OCI-LY1 (cell line): ENCODE results near the gene ABCA13.

ENCODE experiments used
- H2AFZ ChIP-seq: fragments of 200-600 bp; sonication (generic), shearing (Covaris generic); 2 replicates; pipeline ENCODE4 v1.6.0; 2014; ENCODE audit warnings: antibody characterized with exemption, mild to moderate bottlenecking, low read length
- H3F3A ChIP-seq: fragments of 200-600 bp; sonication (generic), shearing (Covaris generic); 2 replicates; pipeline ENCODE4 v1.6.0; 2014; ENCODE audit warnings: mild to moderate bottlenecking, antibody characterized with exemption, low read length, moderate library complexity; ENCODE audit not compliant: insufficient read depth
- H3K27ac ChIP-seq: fragments of 200-600 bp; sonication (generic); 2 replicates; pipeline ENCODE4 v1.5.1; 2014; ENCODE audit warnings: low read length, mixed run types, mild to moderate bottlenecking, low read depth; ENCODE audit not compliant: poor library complexity, severe bottlenecking
- H3K27me3 ChIP-seq: fragments of 200-600 bp; sonication (generic); 2 replicates; pipeline ENCODE4 v1.6.0; 2014; ENCODE audit warnings: antibody characterized with exemption, mild to moderate bottlenecking, low read length, moderate library complexity; ENCODE audit not compliant: insufficient read depth
- H3K36me3 ChIP-seq: fragments of 200-600 bp; sonication (generic); 2 replicates; pipeline ENCODE4 v1.6.1; 2014; ENCODE audit warnings: mild to moderate bottlenecking, antibody characterized with exemption, low read length, moderate library complexity, mixed read lengths; ENCODE audit not compliant: insufficient read depth
- H3K4me1 ChIP-seq: fragments of 200-600 bp; sonication (generic); 2 replicates; pipeline ENCODE4 v1.5.1; 2014; ENCODE audit warnings: mild to moderate bottlenecking, low read length, moderate library complexity; ENCODE audit not compliant: insufficient read depth, severe bottlenecking
- H3K4me2 ChIP-seq: fragments of 200-600 bp; sonication (generic), shearing (Covaris generic); 2 replicates; pipeline ENCODE4 v1.6.1; 2014; ENCODE audit warnings: low read length
- H3K4me3 ChIP-seq: fragments of 200-600 bp; sonication (generic); 2 replicates; pipeline ENCODE4 v1.5.1; 2014; ENCODE audit warnings: low read length, low read depth, mild to moderate bottlenecking, mixed read lengths; ENCODE audit not compliant: poor library complexity, severe bottlenecking
- H3K79me2 ChIP-seq: fragments of 200-600 bp; shearing (Covaris generic); 2 replicates; pipeline ENCODE4 v1.6.1; 2016; ENCODE audit warnings: mixed run types, low read length, mixed read lengths; ENCODE audit not compliant: insufficient read depth
- H3K9ac ChIP-seq: fragments of 200-600 bp; sonication (generic), shearing (Covaris generic); 2 replicates; pipeline ENCODE4 v1.6.1; 2014; ENCODE audit warnings: mild to moderate bottlenecking, low read length, mixed read lengths
- H3K9me2 ChIP-seq: fragments of 200-600 bp; sonication (generic), shearing (Covaris generic); 2 replicates; pipeline ENCODE4 v1.6.1; 2014; ENCODE audit warnings: low read depth, mild to moderate bottlenecking, low read length, mixed read lengths
- H3K9me3 ChIP-seq: fragments of 200-600 bp; shearing (Covaris generic); 2 replicates; pipeline ENCODE4 v1.6.1; 2014; ENCODE audit warnings: low read length, mixed read lengths
- H4K20me1 ChIP-seq: fragments of 200-600 bp; sonication (generic), shearing (Covaris generic); 2 replicates; pipeline ENCODE4 v1.6.0; 2016; ENCODE audit warnings: mild to moderate bottlenecking, low read length; ENCODE audit not compliant: insufficient read depth
- EZH2 ChIP-seq: fragments of 200-600 bp; sonication (generic), shearing (Covaris generic); IDR thresholded peaks from 2 replicates; pipeline ENCODE4 v1.8.0; 2017; ENCODE audit warnings: borderline replicate concordance, mixed run types, mild to moderate bottlenecking, antibody characterized with exemption, low read length, moderate library complexity, mixed read lengths
- TF ChIP-seq, protein P1 (sequence below): fragments of 200-600 bp; sonication (generic), shearing (Covaris generic); IDR thresholded peaks from 2 replicates; pipeline ENCODE4 v1.5.1; 2017; ENCODE audit warnings: mild to moderate bottlenecking, antibody characterized with exemption, low read length, moderate library complexity, mixed read lengths

ABCA13 gene

DNA sequence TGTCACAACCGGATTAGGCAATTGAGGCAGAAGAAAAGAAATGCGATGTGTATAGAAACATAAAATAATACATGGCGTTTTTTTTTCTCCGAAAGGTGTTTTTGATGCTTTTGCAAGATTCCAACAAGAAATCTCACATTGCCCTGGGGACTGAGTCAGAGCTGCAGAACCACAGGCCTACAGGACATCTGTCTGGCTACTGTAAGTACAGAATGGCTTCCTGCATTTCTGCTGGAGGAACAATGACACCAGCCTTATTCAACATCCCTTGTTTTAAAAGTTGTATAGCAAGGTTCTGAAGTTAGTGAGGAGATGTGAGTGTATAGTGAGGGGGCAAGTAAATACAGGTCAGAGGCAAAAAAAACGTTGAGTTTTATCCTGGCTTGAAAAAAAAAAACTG is 256.4 kb downstream of the ABCA13 start:
- no peaks in the 10 kb centered on the region for H3K27me3 ChIP-seq
- no peak overlapping the region for H3K4me2 ChIP-seq
- H3K9me2 ChIP-seq = no peaks in the 10 kb centered on the region
- no peak for TF ChIP-seq EZH2
- TF ChIP-seq, protein P1, sequence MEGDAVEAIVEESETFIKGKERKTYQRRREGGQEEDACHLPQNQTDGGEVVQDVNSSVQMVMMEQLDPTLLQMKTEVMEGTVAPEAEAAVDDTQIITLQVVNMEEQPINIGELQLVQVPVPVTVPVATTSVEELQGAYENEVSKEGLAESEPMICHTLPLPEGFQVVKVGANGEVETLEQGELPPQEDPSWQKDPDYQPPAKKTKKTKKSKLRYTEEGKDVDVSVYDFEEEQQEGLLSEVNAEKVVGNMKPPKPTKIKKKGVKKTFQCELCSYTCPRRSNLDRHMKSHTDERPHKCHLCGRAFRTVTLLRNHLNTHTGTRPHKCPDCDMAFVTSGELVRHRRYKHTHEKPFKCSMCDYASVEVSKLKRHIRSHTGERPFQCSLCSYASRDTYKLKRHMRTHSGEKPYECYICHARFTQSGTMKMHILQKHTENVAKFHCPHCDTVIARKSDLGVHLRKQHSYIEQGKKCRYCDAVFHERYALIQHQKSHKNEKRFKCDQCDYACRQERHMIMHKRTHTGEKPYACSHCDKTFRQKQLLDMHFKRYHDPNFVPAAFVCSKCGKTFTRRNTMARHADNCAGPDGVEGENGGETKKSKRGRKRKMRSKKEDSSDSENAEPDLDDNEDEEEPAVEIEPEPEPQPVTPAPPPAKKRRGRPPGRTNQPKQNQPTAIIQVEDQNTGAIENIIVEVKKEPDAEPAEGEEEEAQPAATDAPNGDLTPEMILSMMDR = no peak
- H3K4me3 ChIP-seq = no peak overlapping the region
- H4K20me1 ChIP-seq = no peaks in the 10 kb centered on the region
- H3K9ac ChIP-seq = no peak overlapping the region
- H3K27ac ChIP-seq = no peak overlapping the region
- no peak overlapping the region for H2AFZ ChIP-seq
- no peaks in the 10 kb centered on the region for H3K79me2 ChIP-seq
- H3K4me1 ChIP-seq = no peaks in the 10 kb centered on the region
- H3K36me3 ChIP-seq = no peaks in the 10 kb centered on the region
- no peaks in the 10 kb centered on the region for H3K9me3 ChIP-seq
- no peaks in the 10 kb centered on the region for H3F3A ChIP-seq

DNA sequence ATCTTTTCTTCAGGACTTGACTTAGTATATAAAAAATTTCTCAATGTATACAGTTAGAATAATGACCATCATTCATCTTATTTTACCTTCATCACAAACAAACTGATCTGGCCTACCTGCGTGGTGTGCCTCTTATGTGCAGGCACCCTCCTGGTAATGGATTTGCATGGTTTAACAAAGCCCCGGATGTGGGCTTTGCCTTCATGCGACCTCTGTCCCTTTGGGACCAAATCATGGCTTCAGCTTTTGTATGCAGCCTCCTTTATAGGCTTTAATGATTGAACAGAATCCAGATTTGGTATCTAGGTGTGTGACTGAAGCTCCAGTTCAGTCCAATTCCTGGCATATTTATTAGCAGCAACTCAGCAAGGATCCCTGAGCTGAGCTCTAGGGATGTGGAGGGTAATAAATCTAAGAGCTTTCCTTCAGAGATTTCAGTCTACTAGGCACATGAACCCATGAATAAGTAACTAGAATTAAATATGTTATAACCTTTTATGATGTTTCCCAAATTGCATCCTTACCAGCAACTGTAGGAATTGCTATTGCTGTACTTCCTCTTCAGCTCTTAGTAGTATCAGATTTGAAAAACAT is 256.9 kb downstream of the ABCA13 start:
- Histone ChIP-seq H3K9me2 (no peaks in the 10 kb centered on the region), H3K4me3 (no peak overlapping the region), H3K79me2 (no peaks in the 10 kb centered on the region), H4K20me1 (no peaks in the 10 kb centered on the region), H3K36me3 (no peaks in the 10 kb centered on the region), H3K27ac (no peak overlapping the region), H3K27me3 (no peaks in the 10 kb centered on the region), H3K4me1 (no peaks in the 10 kb centered on the region), H3K4me2 (no peak overlapping the region), H3K9me3 (no peaks in the 10 kb centered on the region), H2AFZ (no peak overlapping the region), H3K9ac (no peak overlapping the region), H3F3A (no peaks in the 10 kb centered on the region)
- no peak for TF ChIP-seq EZH2
- TF ChIP-seq, protein P1 = no peak

DNA sequence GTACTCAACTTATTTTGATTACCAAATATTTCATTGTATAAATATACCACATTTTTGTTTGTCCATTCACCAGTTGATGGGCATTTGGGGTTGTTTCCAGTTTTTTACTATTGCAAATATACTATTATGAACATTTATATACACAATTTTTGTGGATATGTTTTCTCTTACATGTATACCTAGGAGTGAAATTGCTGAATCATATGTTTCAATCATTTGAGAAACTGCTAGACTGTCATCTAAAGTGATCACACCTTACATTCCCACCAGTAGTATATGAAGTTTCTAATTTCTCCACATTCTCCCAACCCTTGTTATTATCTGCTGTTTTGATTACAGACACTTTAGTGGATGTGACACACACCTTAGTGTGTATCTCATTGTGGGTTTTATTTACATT is 257.9 kb downstream of the ABCA13 start:
- no peak overlapping the region for H3K27ac ChIP-seq
- H3K4me3 ChIP-seq = no peak overlapping the region
- no peaks in the 10 kb centered on the region for H3K9me2 ChIP-seq
- no peaks in the 10 kb centered on the region for H3K36me3 ChIP-seq
- H3K4me1 ChIP-seq = no peaks in the 10 kb centered on the region
- no peak overlapping the region for H3K4me2 ChIP-seq
- no peaks in the 10 kb centered on the region for H4K20me1 ChIP-seq
- no peaks in the 10 kb centered on the region for H3K27me3 ChIP-seq
- no peaks in the 10 kb centered on the region for H3K79me2 ChIP-seq
- no peak overlapping the region for H3K9ac ChIP-seq
- H2AFZ ChIP-seq = no peak overlapping the region
- H3K9me3 ChIP-seq = no peaks in the 10 kb centered on the region
- TF ChIP-seq, protein P1 = no peak
- no peak for TF ChIP-seq EZH2
- no peaks in the 10 kb centered on the region for H3F3A ChIP-seq
